22Rv1 (cell line): ENCODE measurements around the gene TSPAN18.

Source experiments
- H3K27ac ChIP-seq: fragments of 450-650 bp; 2 replicates; pipeline ENCODE4 v1.5.1; 2017
- CTCF ChIP-seq: fragments of 450-650 bp; IDR thresholded peaks from 2 replicates; pipeline ENCODE4 v1.5.1; 2017; ENCODE audit warnings: mild to moderate bottlenecking
- ZFX ChIP-seq: fragments of 450-650 bp; IDR thresholded peaks from 2 replicates; pipeline ENCODE4 v1.6.1; 2017; ENCODE audit warnings: antibody characterized with exemption, borderline replicate concordance

Gene TSPAN18

GRCh38 chr11:44730775-44731174 lies 4.0 kb downstream of the TSPAN18 start:
- no peak overlapping the region for H3K27ac ChIP-seq
- TF ChIP-seq ZFX (no peak), CTCF (no peak)

GRCh38 chr11:44731685-44732430 lies 5.1 kb downstream of the TSPAN18 start:
- no peak overlapping the region for H3K27ac ChIP-seq
- TF ChIP-seq CTCF (no peak), ZFX (no peak)

- no peak overlapping the region for H3K27ac ChIP-seq
- TF ChIP-seq ZFX (no peak), CTCF (no peak)
Observed at GRCh38 chr11:44732564-44732963, 5.8 kb downstream of the TSPAN18 start.

- H3K27ac ChIP-seq, result no peak overlapping the region
- TF ChIP-seq CTCF (no peak), ZFX (no peak)
Observed at GRCh38 chr11:44733877-44734276, 7.1 kb downstream of the TSPAN18 start.

- H3K27ac ChIP-seq, result no peak overlapping the region
- no peak for TF ChIP-seq CTCF
- TF ChIP-seq ZFX, result no peak
Observed at GRCh38 chr11:44734843-44735381, 8.2 kb downstream of the TSPAN18 start.

GRCh38 chr11:44736791-44737190 lies 10.0 kb downstream of the TSPAN18 start:
- TF ChIP-seq CTCF (no peak), ZFX (no peak)
- H3K27ac ChIP-seq, result no peak overlapping the region
